ENCODE results near the gene KRTAP1-5.
"Not testable (repeated sequence)": the region's sequence is repeated elsewhere in the genome, so short reads cannot be mapped to it uniquely, and the experiment has no call there.

Gene KRTAP1-5

GRCh38 chr17:41004397-41004796 is 22.6 kb downstream of the KRTAP1-5 start:
- no peak for DNase-seq (ENCODE audit: low read depth)

- peak; percentile 65 for DNase-seq (ENCODE audit: low read depth)
These were observed 23.1 kb downstream of the KRTAP1-5 start for GRCh38 chr17:41003926-41004325.

GRCh38 chr17:41002814-41003213 is 24.2 kb downstream of the KRTAP1-5 start:
- DNase-seq (ENCODE audit: low read depth), result peak; percentile 71

- no peak for DNase-seq (ENCODE audit: low read depth)
These were observed 25.2 kb downstream of the KRTAP1-5 start for GRCh38 chr17:41001795-41002194.

- DNase-seq (ENCODE audit: low read depth), result not testable (repeated sequence)
These were observed 27.4 kb downstream of the KRTAP1-5 start, which contains the start of gene KRTAP3-2 for GRCh38 chr17:40999563-40999962. KRTAP3-2 (minus strand) TSS chr17:40999906; CDS start chr17:40999853, 53 bp downstream.

- DNase-seq (ENCODE audit: low read depth), result no peak
These were observed 29.6 kb downstream of the KRTAP1-5 start for GRCh38 chr17:40997361-40997760.

GRCh38 chr17:40996829-40997228 is 30.2 kb downstream of the KRTAP1-5 start:
- DNase-seq (ENCODE audit: low read depth), result no peak

GRCh38 chr17:40995116-40995515 is 31.9 kb downstream of the KRTAP1-5 start:
- no peak for DNase-seq (ENCODE audit: low read depth)

GRCh38 chr17:40993839-40994238 is 33.2 kb downstream of the KRTAP1-5 start, which contains the start of gene KRTAP3-3:
KRTAP3-3 (minus strand) TSS chr17:40994164; CDS start chr17:40994097, 67 bp downstream.
- no peak for DNase-seq (ENCODE audit: low read depth)

GRCh38 chr17:40993084-40993483 is 33.9 kb downstream of the KRTAP1-5 start:
- DNase-seq (ENCODE audit: low read depth), result no peak

GRCh38 chr17:40992666-40993065 is 34.3 kb downstream of the KRTAP1-5 start:
- DNase-seq (ENCODE audit: low read depth), result no peak

- no peak for DNase-seq (ENCODE audit: low read depth)
These were observed 40.1 kb downstream of the KRTAP1-5 start for GRCh38 chr17:40986920-40987319.

GRCh38 chr17:40984226-40984625 is 42.8 kb downstream of the KRTAP1-5 start, which contains the start of gene KRT40:
KRT40 (minus strand) TSS chr17:40984326; CDS start chr17:40984273, 53 bp downstream.
- no peak for DNase-seq (ENCODE audit: low read depth)

GRCh38 chr17:40981115-40981514 is 45.9 kb downstream of the KRTAP1-5 start:
- no peak for DNase-seq (ENCODE audit: low read depth)

- peak; percentile 45 for DNase-seq (ENCODE audit: low read depth)
These were observed 46.4 kb downstream of the KRTAP1-5 start for GRCh38 chr17:40980596-40980995.

GRCh38 chr17:40980117-40980516 is 46.9 kb downstream of the KRTAP1-5 start:
- DNase-seq (ENCODE audit: low read depth), result no peak

GRCh38 chr17:40978575-40979151 is 48.3 kb downstream of the KRTAP1-5 start:
- no peak for DNase-seq (ENCODE audit: low read depth)
